Liver (tissue), 3 donors: Measurements from ENCODE around the gene ABTB2.

ENCODE experiments used
- CTCF ChIP-seq: fragments of 150-350 bp; IDR thresholded peaks from 2 replicates; pipeline ENCODE4 v1.5.1; 2017; ENCODE audit warnings: improper control_type of control experiment, low read depth, low read length; ENCODE audit not compliant: missing input control
- FOXA1 ChIP-seq: IDR thresholded peaks from 2 replicates; pipeline ENCODE4 v1.6.1; 2016; ENCODE audit warnings: antibody characterized with exemption
- JUND ChIP-seq, 2 donors: IDR thresholded peaks; 2 replicates each; pipeline ENCODE4 v1.6.1; 2016; ENCODE audit warnings: antibody characterized with exemption in 2 of 2
- RAD21 ChIP-seq, 2 donors: IDR thresholded peaks; 2 replicates each; pipeline ENCODE4 v1.6.1; 2016; ENCODE audit warnings: antibody characterized with exemption in 2 of 2, mild to moderate bottlenecking in 2 of 2
- RXRA ChIP-seq, 2 donors: IDR thresholded peaks; 2 replicates each; pipeline ENCODE4 v1.6.1; 2017 to 2018; ENCODE audit warnings: antibody characterized with exemption in 2 of 2, mild to moderate bottlenecking in 1 of 2
- SP1 ChIP-seq: IDR thresholded peaks from 2 replicates; pipeline ENCODE4 v1.6.1; 2018; ENCODE audit warnings: antibody characterized with exemption, mild to moderate bottlenecking
- YY1 ChIP-seq: IDR thresholded peaks from 2 replicates; pipeline ENCODE4 v1.6.1; 2016; ENCODE audit warnings: antibody characterized with exemption, mild to moderate bottlenecking
- TF ChIP-seq, protein P1 (sequence below): IDR thresholded peaks from 2 replicates; pipeline ENCODE4 v1.6.1; 2016; ENCODE audit warnings: antibody characterized with exemption
- donor health status: healthy.
- donor health status: healthy.

GRCh38 chr11:34305193-34305592 lies 52.6 kb downstream of the ABTB2 start:
- TF ChIP-seq CTCF (no peak), FOXA1 (no peak), RXRA (IDR thresholded peaks at IDR 0.05) (no peak), JUND (IDR thresholded peaks at IDR 0.05) (no peak), YY1 (no peak), SP1 (no peak), RAD21 (IDR thresholded peaks at IDR 0.05) (no peak)
- TF ChIP-seq, protein P1, sequence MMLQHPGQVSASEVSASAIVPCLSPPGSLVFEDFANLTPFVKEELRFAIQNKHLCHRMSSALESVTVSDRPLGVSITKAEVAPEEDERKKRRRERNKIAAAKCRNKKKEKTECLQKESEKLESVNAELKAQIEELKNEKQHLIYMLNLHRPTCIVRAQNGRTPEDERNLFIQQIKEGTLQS = no peak
